Inflammatory macrophage (primary cell): ENCODE results near the gene CLIP2.
"Not testable (repeated sequence)": the region's sequence is repeated elsewhere in the genome, so short reads cannot be mapped to it uniquely, and the experiment has no call there.

ENCODE experiments used
- DNase-seq, 2 donors: peaks; one replicate each; pipeline ENCODE4 v3.0.0-alpha.2; 2020 to 2022

The CLIP2 gene

GRCh38 chr7:74299401-74299800, 10.2 kb downstream of the CLIP2 start:
- peak; percentile 39 to 73 for DNase-seq

GRCh38 chr7:74300926-74301325, 11.7 kb downstream of the CLIP2 start:
- DNase-seq = no peak

- DNase-seq = no peak
Observed at GRCh38 chr7:74302745-74303221, 13.6 kb downstream of the CLIP2 start.

DNA sequence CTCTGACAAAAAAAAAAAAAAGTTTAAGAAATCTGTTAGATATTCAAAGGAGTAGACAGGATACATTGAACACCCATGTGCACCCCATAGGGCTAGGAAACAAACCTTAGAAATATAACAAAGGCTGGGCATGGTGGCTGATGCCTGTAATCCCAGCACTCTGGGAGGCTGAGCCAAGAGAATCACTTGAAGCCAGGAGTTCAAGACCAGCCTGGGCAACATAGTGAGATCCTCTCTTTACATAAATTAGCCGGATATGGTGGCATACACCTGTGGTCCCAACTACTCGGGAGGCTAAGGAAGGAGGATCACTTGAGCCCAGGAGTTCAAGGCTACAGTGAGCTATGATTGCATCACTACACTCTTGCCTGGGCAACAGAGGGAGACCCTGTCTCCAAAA, 15.3 kb downstream of the CLIP2 start:
- no peak for DNase-seq

- DNase-seq = no peak
Observed at GRCh38 chr7:74306004-74306729, 17.0 kb downstream of the CLIP2 start.

DNA sequence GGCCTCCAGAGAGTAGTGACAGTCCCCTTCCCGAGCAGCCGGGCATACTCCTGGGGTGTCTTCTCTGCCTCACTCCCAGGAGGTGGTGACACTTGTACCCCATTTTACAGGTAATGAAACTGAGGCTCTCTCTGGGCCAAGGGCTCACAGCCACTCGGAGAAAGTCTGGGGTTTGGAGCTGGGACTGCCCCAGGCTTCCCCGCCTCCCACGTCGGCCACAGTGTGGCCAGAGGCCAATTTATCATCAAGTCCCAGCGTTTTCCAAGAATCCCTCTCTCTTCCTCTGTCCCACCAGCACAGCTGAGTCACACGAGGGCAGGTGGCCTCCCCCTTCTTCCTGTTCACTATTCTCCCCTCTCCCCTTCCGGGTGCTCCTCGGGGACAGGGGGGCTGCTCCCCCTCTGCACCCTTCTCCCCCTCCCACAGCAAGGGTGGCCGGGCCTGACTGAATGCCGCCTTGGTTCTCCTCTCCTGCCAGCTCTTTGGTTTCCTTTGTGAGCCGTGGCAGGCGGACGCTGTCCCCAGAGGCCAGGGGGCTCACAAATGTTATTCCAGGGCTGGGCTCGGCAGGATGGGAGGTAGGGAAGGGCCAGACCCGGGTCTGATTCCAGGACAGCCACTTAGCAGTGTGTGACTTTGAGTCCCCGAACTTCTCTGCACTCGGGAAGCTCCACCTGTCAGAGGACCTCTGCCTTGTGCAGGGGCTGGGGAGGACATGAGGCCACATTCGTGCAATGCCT, 17.7 kb downstream of the CLIP2 start:
- DNase-seq = peak; percentile 23 to 56

- no peak for DNase-seq
Observed at GRCh38 chr7:74307738-74308505, 18.7 kb downstream of the CLIP2 start.

GRCh38 chr7:74309181-74309580, 20.0 kb downstream of the CLIP2 start:
- DNase-seq = no peak

- DNase-seq = peak; percentile 37 to 41
Observed at GRCh38 chr7:74311305-74311744, 22.1 kb downstream of the CLIP2 start.

DNA sequence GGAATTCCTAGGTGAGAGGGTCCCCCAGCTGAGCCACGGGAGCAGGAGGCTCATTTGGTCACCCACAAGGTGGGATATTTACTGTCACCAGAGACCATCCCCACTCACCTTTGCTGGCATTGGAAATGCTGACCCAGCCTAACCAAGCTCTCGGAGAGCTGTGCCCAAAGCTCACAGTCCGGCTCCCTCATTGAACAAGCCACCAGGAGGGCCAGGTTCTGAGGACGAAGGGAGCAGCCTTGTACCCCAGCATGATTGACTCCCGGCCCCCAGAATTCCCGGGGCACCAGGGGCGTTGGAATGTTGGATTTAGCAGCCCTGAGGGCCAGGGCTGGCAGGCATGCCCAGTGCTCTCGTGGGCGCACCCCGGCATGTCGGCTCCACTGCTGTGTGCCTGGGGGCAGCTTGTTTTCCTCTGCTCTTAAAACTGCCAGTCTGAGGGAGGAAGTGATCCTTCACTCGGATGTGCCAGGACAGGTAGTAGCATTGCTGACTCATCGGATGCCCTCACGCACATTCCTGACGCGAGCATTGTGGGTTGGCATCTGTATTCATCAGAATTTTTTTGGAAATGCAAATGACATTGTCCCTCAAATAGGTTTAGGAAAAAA, 23.3 kb downstream of the CLIP2 start:
- no peak for DNase-seq

GRCh38 chr7:74315891-74316290, 26.7 kb downstream of the CLIP2 start:
- not testable (repeated sequence) for DNase-seq

- no peak for DNase-seq
Observed at GRCh38 chr7:74317146-74317782, 28.1 kb downstream of the CLIP2 start.

- no peak for DNase-seq
Observed at GRCh38 chr7:74318043-74318442, 28.8 kb downstream of the CLIP2 start.

- DNase-seq = peak; percentile 56 to 78
Observed at GRCh38 chr7:74320645-74321221, 31.5 kb downstream of the CLIP2 start.

DNA sequence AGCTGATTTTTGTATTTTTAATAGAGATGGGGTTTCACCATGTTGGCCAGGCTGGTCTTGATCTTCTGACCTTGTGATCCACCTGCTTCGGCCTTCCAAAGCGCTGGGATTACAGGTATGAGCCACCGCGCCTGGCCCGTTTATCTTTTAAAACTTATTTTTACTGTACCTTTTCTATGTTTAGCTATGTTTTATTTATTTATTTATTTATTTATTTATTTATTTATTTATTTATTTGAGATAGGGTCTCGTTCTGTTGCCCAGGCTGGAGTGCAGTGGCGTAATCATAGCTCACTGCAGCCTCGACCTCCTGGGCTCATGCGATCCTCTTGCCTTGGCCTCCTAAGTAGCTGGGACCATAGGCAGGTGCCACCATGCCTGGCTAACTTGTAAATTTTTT, 33.7 kb downstream of the CLIP2 start:
- not testable (repeated sequence) for DNase-seq

GRCh38 chr7:74324531-74325209, 35.5 kb downstream of the CLIP2 start:
- no peak for DNase-seq

- no peak for DNase-seq
Observed at GRCh38 chr7:74325210-74325565, 36.0 kb downstream of the CLIP2 start.

DNA sequence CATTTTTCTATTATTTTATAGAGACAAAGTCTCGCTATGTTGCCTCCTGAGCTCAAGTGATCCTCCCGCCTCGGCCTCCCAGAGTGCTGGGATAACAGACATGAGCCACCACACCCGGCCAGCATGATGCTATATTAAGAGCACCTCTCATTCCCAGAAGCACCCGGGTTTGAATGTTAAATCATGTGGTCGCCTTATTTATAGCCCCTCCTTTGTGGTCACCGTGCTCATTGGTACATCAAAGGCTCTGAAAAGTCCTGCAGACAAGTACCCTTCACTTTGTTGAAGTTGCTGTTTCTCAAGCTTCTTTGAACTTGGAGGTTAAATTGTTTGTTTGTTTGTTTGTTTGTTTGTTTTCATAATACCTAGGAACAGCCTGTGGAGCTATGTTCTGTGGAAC, 40.0 kb downstream of the CLIP2 start:
- no peak for DNase-seq

- no peak for DNase-seq
Observed at GRCh38 chr7:74332373-74333176, 43.4 kb downstream of the CLIP2 start.

- DNase-seq = no peak
Observed at GRCh38 chr7:74334030-74334429, 44.8 kb downstream of the CLIP2 start.
